CD4-positive, alpha-beta T cell treated with Interleukin-15 for 4 hours (primary cell): ENCODE results near the gene HSPG2.
A peak's percentile ranks its signal among the peaks of the same experiment; 100 is the strongest.
"Not testable (repeated sequence)": the region's sequence is repeated elsewhere in the genome, so short reads cannot be mapped to it uniquely, and the experiment has no call there.

ENCODE experiments used
- DNase-seq: peaks from one replicate; pipeline ENCODE4 v3.0.0-alpha.2; 2020; ENCODE audit warnings: low spot score

Gene HSPG2

DNA sequence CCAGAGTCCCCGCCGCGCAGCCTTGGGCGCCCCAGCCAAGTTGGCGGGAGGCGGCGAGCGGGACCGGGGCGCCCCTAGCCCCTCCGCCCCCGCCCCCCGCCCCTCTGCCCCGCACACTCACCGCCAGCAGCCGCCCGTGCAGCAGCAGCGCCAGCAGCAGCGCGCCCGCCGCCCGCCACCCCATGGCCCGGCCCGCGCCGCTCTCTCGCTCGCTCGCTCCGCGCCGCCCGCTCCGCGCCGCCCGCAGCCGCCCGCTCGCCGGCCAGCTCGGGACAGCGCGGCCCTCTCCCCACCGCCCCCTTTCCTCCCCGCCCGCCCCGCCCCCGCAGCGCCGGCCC is at the start of gene HSPG2:
HSPG2 (minus strand) TSS at position 277 of the 338 bp plus-strand sequence; CDS start at position 184, 93 bp downstream.
- DNase-seq: no peak

DNA sequence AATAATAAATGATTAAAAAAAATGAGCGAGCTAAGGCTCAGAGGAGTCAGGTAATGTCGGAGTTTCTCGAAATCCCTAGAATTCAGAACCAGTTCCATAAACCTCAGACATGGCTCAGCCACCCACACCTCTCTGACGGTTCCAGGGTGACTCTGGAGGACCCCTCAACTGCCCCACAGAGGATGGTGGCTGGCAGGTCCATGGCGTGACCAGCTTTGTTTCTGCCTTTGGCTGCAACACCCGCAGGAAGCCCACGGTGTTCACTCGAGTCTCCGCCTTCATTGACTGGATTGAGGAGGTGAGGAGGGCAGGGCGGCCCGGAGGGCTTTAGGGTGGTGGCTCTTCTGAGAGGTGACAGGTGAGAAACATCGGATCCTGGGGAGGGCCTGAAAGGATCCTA is 49.3 kb upstream of the HSPG2 start:
- not testable (repeated sequence) for DNase-seq

DNA sequence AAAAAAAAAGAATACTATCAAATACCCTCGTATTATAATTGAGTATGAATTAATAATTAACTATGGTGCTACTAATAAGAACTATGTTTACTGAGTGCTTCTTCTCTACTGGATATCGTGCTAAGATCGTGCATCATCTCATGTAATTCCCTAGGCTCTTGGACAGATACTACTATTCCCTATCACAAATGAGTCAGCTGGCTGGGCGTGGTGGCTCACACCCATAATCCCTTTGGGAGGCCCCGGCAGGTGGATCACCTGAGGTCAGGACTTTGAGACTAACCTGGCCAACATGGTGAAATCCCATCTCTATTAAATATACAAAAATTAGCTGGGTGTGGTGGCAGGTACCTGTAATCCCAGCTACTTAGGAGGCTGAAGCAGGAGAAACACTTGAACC is 48.8 kb upstream of the HSPG2 start:
- not testable (repeated sequence) for DNase-seq

DNA sequence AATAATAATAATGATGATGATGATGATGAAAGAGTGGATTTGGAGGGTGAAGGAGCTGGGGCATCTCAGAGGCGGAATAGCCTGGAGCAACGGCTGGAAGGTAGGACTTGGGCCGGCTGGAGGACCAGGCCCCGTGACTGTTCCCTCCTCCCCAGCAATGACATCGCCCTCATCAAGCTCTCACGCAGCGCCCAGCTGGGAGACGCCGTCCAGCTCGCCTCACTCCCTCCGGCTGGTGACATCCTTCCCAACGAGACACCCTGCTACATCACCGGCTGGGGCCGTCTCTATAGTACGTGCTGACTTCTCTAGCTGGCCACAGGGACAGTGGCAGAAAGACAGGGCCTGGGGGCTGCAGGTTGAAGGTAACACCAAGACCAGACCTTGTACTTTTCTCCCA is 46.4 kb upstream of the HSPG2 start:
- DNase-seq: not testable (repeated sequence)

DNA sequence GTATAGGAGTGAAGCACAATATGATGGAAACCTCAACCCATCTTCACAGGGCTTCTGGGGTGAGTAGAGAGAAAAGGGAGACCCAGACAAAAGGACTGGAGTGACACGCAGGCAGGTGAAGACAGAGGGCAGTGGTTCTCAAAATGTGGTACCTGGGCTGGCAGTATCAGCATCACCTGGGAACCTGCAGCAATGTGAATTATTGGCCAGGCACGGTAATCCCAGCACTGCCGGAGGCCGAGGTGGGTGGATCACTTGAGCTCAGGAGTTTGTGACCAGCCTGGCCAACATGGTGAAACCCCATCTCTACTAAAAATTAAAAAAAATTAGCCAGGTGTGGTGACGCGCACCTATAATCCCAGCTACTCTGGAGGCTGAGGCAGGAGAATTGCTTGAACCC is 45.0 kb upstream of the HSPG2 start:
- not testable (repeated sequence) for DNase-seq

DNA sequence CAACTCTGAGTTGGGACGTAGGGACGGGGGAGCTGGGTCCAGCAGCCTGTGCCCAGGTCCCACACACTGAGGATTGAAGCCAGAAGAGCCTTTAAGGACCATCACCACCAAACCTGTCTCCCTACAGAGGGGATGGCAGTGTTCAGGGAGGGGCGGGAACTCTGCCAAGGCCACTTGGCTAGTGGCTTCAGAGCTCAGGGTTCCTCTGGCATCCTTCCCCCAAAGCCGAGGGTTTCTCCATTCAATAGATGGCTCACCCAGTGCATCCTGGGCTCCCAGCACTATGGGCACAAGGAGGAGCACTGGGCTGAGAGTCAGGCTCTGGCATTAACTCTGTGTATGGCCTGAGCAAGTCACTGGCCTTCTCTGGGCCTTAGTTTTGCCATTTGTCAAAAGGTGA is 44.1 kb upstream of the HSPG2 start:
- DNase-seq: not testable (repeated sequence)

DNA sequence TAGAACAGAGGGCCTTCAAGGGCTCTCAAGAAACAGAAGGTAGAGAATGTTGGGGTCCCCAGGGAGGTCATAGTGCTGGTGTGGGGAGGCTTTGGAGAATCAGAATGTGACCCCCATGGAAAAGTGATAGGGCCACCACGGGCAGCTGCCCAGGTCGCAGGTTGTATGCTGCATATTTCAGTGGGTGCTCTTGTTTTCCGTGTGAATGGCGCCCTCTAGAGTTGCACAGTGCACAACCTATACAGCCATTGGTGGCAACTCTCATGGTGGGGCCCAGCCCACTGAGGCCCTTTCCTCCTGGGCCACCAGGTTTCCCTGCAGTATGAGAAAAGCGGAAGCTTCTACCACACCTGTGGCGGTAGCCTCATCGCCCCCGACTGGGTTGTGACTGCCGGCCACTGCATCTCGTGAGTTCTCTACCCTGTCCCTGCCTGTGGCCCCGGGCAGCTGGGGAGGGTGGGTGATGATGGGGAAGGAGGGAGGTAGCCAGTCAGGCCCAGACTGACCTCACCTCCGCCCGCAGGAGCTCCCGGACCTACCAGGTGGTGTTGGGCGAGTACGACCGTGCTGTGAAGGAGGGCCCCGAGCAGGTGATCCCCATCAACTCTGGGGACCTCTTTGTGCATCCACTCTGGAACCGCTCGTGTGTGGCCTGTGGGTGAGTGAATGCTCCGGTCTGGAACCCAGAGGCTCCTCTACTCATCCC is 43.6 kb upstream of the HSPG2 start:
- DNase-seq: not testable (repeated sequence)

DNA sequence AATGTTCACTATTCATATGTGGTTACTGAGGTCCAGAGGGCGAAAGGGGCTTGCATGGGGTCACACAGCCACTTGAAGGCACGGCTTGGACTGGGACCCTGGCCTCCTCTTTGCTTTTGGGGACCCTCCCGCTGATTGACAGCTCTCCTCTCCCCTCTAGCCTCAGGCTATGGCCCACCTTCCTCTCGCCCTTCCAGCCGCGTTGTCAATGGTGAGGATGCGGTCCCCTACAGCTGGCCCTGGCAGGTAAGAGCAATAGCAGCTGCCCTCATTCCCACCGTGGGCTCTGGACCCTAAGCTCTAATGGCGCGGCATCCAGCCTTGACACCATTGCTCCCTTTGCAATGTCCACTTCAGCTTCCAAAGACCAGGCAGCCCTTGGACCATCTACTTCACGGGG is 41.1 kb upstream of the HSPG2 start:
- not testable (repeated sequence) for DNase-seq

DNA sequence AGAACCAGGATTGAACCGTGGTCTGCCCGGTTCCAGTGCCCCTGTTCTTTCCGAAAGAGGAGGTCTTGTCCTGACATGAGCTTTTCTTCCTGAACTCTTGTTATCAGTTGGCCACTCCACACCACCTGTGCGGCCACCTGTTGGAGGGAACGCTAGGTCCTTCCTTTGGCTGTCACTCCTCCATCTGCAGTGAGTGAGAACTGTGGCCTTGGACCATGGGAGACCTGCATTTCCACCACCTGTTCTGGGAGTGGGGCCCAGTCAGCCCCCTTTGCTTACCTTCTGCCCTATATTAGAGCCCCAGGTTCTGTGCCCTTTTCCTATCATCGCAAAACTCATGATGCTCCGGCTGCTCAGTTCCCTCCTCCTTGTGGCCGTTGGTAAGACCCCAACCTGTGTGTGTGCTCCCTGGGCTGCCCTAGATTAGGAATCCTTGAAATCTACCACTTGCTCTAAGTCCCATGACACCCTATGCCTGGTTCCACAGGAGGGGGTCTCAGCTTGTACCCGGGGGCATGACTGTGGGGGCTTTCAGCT is 39.7 kb upstream of the HSPG2 start, which contains the start of gene CELA3B:
CELA3B (plus strand) TSS at position 320 of the 537 bp plus-strand sequence; CDS start at position 338, 18 bp downstream.
- DNase-seq: not testable (repeated sequence)

DNA sequence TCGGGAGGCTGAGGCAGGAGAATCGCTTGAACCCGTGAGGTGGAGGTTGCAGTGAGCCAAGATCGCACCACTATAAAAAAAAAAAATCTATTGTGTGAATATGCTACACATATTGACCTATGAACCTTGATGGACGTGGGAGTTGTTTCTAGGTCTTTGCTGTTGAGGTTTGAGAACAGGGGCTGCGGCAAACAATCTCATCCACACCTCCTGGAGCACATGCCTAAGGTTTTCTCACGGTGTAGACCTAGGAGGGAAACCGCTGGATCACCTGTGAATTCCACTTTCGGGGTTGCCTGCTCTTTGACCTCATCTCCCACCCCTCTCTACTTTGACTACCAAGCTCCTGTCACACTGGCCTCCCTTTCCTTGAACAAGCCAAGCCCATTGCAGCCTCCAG is 38.2 kb upstream of the HSPG2 start:
- DNase-seq: not testable (repeated sequence)

DNA sequence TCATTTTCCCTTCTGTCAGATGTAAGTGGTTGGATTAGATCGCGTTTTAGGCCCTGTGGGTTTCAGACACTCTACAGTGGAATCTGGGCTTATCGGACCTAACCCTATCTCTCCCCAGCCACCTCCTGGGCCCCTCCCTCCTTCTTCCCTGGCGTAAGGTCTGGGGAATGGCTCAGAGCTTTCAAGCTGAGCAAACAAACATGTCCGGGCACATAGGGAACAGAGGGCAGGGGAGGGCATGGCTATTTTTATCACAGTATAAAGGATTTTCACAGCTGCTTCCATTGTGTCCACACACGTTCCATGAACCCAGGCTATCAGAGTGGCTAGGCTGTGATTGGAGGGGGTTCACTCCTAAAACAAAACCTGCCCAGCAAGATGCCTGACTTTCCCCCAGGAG is 37.6 kb upstream of the HSPG2 start:
- DNase-seq: not testable (repeated sequence)

DNA sequence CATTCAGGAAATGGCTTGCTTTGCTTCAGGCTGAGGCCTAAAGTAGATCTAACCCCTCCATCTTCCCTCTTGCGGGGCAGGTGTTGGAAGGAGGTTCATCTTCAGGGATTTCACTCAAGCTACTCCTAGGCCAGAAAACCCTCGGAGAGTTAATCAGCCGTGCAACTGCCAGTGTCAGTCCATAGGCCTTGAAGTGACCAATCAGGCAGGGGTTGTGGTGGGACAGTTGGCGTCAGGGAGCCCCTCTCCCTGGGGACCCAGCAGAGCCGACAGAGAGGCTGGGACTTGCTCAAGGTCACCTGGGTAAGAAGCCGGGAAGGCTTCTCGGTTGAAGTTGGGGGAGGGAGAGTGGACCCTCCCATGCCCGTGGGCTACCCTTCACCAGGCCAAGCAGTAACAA is 36.8 kb upstream of the HSPG2 start:
- not testable (repeated sequence) for DNase-seq

DNA sequence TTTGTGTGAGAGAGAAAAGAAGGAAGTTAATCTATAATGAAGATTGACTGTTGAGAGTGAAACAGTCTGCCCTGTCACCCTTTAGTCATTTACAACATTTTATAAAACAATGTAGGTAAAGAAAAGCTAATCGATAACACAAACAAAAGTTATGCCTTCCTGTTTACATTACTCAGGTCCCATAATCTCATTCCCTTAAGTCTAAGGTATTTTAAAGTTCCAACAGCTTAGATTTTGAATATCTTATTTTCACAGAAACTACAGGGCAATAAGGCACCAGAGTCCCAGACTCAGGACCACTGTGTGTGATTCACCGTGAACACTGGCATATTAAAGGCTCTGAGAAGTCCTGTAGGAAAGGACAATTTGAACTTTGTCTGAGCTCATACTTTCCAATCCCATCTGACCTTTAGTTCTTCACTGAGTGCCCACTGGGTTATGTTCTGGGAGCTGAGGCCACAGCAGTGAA is 35.9 kb upstream of the HSPG2 start:
- DNase-seq: not testable (repeated sequence)

DNA sequence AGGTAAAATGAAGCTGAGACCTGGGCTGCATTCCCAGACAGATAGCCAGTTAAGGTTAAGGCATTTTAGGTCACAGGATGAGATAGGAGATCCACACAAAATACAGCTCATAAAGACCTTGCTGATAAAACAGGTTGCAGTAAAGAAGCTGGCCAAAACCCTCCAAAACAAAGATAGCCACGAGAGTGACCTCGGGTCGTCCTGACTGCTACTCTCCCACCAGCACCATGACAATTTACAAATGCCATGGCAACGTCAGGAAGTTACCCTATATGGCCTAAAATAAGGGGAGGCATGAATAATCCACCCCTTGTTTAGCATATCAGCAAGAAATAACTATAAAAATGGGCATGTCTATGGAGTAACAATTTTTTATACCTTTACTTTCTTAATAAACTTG is 33.4 kb upstream of the HSPG2 start:
- not testable (repeated sequence) for DNase-seq

DNA sequence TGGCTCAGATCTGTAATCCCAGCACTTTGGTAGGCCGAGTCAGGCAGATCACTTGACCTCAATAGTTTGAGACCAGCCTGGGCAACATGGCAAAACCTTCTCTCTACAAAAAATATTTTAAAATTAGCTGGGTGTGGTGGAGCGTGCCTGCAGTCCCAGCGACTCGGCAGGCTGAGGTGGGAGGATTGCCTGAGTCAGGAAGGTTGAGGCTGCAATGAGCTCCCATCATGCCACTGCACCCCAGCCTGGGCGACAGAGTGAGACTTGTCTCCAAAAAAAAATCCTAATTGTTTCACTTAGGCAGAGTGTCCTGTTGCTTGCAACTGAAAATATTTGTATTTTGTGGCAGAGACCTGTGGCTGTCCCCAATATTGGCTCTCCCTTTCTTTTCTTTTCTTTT is 32.0 kb upstream of the HSPG2 start:
- DNase-seq: not testable (repeated sequence)

DNA sequence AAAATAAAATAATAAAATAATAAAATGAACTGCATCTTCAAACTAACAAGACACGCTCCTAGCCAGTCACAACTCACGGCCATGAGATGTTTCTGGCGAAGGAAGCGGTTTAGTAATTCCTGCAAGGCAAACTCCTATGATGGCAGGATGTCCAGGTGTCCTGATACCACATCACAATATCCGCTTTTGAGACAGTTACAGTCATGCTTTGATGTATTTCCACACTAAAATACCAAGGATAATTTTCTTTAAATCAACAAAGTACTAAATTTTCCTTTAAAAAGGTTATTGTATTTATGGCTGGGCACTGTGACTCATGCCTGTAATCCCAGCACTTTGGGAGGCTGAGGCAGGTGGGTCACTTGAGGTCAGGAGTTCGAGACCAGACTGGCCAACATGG is 30.1 kb upstream of the HSPG2 start:
- DNase-seq: not testable (repeated sequence)

DNA sequence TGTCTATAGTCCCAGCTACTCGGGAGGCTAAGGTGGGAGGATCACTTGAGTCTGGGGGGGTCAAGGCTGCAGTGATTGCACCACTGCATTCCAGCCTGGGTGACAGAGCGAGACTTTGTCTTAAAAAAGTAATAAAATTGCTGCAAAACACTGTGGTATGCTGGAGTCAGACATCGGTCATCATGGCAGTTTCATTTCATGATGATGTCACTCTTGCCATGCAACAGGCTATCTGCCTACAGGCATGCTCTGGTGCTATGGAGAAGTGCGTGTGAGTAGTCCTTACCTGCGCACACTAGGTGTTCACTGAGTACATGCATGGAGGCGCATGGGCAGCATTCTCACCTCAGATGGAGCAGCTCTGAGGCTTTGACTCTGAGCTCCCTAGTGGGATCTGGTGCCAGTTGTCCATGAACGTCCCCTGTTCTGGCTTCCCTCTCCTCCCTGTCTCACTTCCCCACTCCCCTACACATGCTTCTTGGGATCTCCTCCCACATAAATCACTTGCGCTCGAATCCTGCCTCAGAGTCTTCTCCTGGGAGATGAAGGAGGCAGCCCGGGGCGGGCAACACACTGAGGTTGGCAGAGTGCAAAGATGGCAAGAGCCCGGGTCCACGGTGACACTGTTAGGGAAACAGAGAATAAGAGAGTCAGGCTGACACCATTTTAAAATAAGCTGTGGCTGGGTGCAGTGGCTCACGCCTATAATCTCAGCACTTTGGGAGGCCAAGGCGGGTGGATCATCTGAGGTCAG is 29.3 kb upstream of the HSPG2 start:
- no peak for DNase-seq

DNA sequence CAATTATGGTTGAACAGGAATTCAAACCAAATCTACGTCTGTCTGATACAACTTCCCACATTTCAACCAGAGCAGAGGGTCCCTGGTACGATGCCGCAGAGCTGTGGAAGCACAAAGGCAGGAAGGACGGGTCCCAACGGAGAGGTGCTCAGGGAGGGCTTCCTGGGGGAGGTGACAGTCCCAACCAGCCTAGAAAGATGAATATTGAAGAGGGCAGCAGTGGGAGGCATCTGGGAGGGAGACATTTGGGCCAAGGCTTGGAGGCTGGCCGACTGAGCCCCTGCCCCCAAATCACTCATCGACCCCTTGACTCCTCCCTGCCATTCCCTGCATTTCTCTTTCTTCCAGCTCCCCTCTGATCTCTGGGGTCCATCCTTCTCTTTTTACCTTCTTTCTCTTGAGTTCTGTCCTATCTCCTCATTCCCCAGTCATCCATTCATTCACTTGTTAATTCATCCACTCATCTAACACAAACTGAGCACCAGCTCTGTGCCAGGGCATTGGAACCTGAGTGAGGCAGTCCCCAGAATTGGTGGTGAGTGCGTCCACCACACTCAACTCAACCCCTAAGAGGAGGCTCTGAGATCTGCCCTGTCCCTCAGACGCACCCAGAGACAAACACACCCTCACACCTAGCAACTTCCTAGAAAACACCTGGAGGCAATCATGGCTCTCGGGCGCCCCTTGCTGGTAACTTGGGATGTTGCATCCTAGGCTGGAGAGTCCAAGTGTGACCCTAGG is 26.5 kb upstream of the HSPG2 start:
- DNase-seq: peak; percentile 82

DNA sequence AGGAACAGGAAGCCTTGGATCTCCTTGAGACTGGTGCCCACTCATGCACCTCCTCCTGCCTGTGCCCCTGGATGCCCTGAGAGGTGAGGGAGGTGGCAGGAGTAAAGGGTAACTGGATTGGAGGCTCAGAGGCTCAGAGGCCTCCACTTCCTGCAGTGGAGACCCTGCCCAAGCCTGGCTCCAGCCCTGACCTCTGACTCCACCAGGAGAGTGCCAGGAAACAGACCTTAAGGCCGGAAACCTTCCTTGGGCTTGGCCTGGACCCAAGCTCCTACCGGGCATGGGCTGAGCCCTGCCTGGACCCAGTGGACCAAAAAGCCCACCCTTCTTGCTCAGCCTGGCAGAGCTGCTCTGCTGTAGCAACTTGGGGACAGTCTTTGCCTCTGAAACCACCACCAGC is 24.7 kb upstream of the HSPG2 start:
- no peak for DNase-seq

DNA sequence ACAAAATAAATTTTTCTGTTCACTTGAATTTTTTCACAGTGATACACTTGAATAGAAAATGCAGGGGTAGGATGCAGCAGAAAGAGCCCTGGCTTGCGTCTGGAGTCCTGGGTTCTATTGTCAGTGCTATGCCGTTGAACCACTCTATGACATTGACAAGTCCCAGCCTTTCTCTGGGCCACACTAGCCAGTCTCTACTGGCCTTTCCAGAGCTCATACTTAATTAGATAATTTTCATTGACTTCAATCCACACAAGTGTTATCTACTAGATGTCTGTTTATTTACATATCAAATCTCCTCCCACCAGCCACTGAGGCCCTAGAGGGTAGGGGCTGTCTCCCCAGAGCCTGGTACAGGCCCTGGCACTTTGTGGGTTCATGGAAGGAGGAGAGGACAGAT is 24.2 kb upstream of the HSPG2 start:
- DNase-seq: no peak

DNA sequence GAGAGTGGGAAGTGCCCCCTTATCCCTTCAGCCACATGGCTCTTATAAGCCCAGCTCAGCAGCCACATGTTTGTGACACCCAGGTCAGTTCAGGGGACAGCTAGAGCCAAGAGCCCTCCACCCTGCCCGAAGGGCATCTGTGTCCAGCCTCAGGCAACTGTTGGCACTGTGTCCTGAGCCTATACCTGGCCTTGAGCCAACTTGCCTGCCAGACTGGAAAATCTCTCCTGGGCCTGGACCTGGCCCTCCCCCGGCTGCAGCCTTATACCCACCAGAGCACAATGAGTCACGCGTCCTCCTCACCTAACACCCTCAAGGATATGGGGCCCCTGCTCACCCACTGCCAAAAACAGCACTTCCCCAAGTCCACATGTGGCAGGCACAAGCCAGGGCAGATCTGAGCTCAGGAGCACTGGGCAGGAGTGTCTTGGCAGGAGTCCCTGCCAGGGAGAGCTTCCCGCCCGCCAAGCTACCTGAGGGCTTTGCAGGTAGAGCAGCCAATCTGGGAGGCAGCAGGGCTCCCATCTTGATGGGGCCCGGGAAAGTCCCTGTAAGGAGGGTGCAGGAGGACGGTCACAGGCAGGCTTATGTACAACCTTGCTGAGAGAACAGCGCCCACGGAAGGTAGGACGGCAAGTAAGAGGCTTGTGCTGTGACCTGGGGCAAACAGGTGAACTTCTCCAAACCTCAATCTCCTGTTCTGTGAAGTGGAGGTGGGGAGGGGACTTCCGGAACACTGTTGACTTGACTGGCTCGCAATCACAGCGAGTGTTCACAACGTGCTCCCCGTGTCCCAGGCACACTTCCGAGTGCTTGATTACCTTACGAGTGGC is 19.8 kb upstream of the HSPG2 start:
- DNase-seq: peak; percentile 66
